ENCODE results near the gene FAM53B.

Gene FAM53B

GRCh38 chr10:124570646-124571045 is 173.5 kb downstream of the FAM53B start:
- DNase-seq: no peak

GRCh38 chr10:124569623-124570470 is 174.3 kb downstream of the FAM53B start:
- DNase-seq: no peak

Data from CD4-positive, alpha-beta T cell treated with Interleukin-1 beta for 1 hour (primary cell).